Breast epithelium (tissue), 4 donors: ENCODE results near the gene ANKRD18A. TPM values are rescaled to one million over a fixed set of nuclear protein-coding genes. Genes with fewer than 3 reads are reported as not detected.

Experiments used
- DNase-seq, 2 donors: peaks; one replicate each; pipeline ENCODE4 v3.0.0-alpha.2; 2019; ENCODE audit warnings: low spot score in 2 of 2
- H3K27ac ChIP-seq, 2 donors: fragments of 200-600 bp; sonication (generic) in 1 of 2; one replicate each; pipeline ENCODE4 v1.5.1; 2016 to 2019; ENCODE audit warnings: mild to moderate bottlenecking in 1 of 2
- H3K27me3 ChIP-seq, 2 donors: fragments of 200-600 bp; sonication (generic) in 1 of 2; one replicate each; pipeline versions ENCODE4 v1.5.1 to v1.6.0; 2017 to 2019; ENCODE audit warnings: control low read depth in 1 of 2, mild to moderate bottlenecking in 1 of 2
- H3K36me3 ChIP-seq: fragments of 200-600 bp; one replicate; pipeline ENCODE4 v1.5.1; 2019
- H3K4me1 ChIP-seq, 2 donors: fragments of 200-600 bp; sonication (generic); one replicate each; pipeline ENCODE4 v1.5.1; 2016 to 2019; ENCODE audit warnings: control low read depth in 1 of 2
- H3K4me3 ChIP-seq, 3 donors: fragments of 200-600 bp; sonication (generic); 1 replicate in 2 of 3; 2 replicates in 1 of 3; pipeline ENCODE4 v1.5.1; 2016 to 2019; ENCODE audit warnings: mild to moderate bottlenecking in 3 of 3, moderate library complexity in 2 of 3
- H3K9me3 ChIP-seq, 2 donors: fragments of 200-600 bp; sonication (generic) in 1 of 2; one replicate each; pipeline ENCODE4 v1.5.1; 2016 to 2019; ENCODE audit warnings: control low read depth in 1 of 2
- CTCF ChIP-seq, 3 donors: fragments of 450-650 bp; IDR thresholded peaks; one replicate each; pipeline ENCODE4 v1.5.1; 2016 to 2017; ENCODE audit warnings: antibody characterized with exemption in 3 of 3, mild to moderate bottlenecking in 3 of 3, moderate library complexity in 3 of 3
- POLR2A ChIP-seq: fragments of 450-650 bp; IDR thresholded peaks from one replicate; pipeline ENCODE4 v1.6.1; 2016; ENCODE audit warnings: antibody characterized with exemption, mild to moderate bottlenecking, moderate library complexity
- POLR2AphosphoS5 ChIP-seq, 3 donors: sonication (generic); formaldehyde crosslinking; IDR thresholded peaks; one replicate each; pipeline ENCODE4 v1.6.1; 2017; ENCODE audit warnings: antibody characterized with exemption in 3 of 3
- intact Hi-C: fragments of 100-400 bp; cut with DNase I; formaldehyde crosslinking; loops from one replicate; pipeline ENCODE4 v1.15.1; 2023; ENCODE audit warnings: low total_unique reads
- total RNA-seq, 3 donors: library from RNA; depleted of rRNA; stranded (reverse); fragments of >200 nt; gene quantifications; one replicate each; pipeline ENCODE4 v1.1.0, GENCODE V29; 2016

Gene ANKRD18A
- total RNA-seq, 3 donors from 2014 or later = 4.3 to 5.0 TPM; not detected in 1

DNA sequence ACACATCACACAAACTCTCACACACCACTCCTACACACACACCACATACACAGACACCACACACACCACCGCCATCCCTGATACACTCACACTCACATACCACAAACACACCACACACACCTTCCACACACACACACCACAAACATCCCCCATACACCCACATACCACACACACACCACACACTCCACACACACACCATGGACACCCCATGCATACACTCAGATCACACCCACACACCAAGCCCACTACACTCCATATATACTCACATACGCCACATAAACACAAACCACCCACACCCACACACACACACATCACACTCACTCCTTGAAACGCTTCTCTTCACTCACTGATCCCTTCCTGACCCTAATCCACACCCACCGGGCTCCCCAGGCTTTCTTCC is 9.1 kb upstream of the ANKRD18A start:
- no peak overlapping the region for H3K4me3 ChIP-seq
- no peaks in the 10 kb centered on the region for H3K4me1 ChIP-seq
- intact Hi-C loops = no loop called here
- no peaks in the 10 kb centered on the region for H3K27me3 ChIP-seq
- H3K27ac ChIP-seq = no peak overlapping the region
- H3K36me3 ChIP-seq = no peaks in the 10 kb centered on the region
- H3K9me3 ChIP-seq = no peaks in the 10 kb centered on the region
- no peak for DNase-seq
- TF ChIP-seq CTCF (IDR thresholded peaks at IDR 0.05) (no peak), POLR2AphosphoS5 (IDR thresholded peaks at IDR 0.05) (no peak), POLR2A (no peak)

DNA sequence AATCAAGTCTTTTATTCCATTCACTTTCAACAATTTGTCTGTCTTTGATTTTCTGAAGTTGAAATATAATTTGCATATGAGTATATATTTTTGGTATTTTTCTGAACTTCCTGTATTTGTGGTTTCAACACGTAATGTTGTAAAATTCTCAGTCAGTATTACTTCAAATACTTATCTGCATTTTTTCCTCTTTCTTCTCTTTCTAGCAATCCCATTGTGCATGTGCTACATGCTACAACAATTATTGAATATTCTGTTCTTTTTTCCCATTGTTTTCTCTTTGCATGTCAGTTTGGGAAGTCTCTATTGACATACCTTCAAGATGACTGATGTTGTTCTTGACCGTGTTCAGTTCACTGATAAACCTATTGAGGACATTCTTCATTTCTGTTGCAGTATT is 5.6 kb upstream of the ANKRD18A start:
- Histone ChIP-seq H3K4me1 (no peaks in the 10 kb centered on the region), H3K4me3 (no peak overlapping the region), H3K27ac (no peak overlapping the region), H3K36me3 (no peaks in the 10 kb centered on the region), H3K9me3 (no peaks in the 10 kb centered on the region), H3K27me3 (peaks cover 0 to under 1% of the 10 kb centered on the region in 2 donors)
- no peak for TF ChIP-seq POLR2AphosphoS5 (IDR thresholded peaks at IDR 0.05)
- TF ChIP-seq CTCF (IDR thresholded peaks at IDR 0.05) = no peak
- no peak for TF ChIP-seq POLR2A
- no peak for DNase-seq
- intact Hi-C loops = no loop called here

- Histone ChIP-seq H3K27ac (no peak overlapping the region), H3K9me3 (no peaks in the 10 kb centered on the region), H3K36me3 (no peaks in the 10 kb centered on the region), H3K4me1 (no peaks in the 10 kb centered on the region), H3K4me3 (no peak overlapping the region), H3K27me3 (peaks cover 0 to 6% of the 10 kb centered on the region in 2 donors)
- intact Hi-C loops = no loop called here
- TF ChIP-seq CTCF (IDR thresholded peaks at IDR 0.05) (no peak), POLR2AphosphoS5 (IDR thresholded peaks at IDR 0.05) (no peak), POLR2A (no peak)
- no peak for DNase-seq
These were observed 2.6 kb upstream of the ANKRD18A start for GRCh38 chr9:38622951-38623350.

DNA sequence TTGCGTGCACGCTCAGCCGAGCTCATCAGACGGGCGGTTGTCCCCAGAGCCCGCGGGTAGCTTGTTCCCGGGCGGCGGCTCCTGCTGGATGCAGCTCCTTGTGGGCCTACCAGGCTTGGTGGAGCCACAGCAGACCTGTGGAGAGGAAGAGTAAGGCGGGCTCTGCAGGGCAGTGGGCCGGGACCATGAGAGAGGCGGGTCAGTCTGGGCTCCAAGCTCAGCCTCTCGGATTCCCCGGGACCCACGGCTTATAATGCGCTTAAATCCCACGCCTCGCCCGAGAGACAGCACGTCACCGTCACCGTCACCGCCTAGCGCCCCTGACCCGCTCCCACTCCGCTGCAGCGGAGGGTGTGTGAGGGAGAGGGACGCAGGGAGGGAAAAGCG is 1.9 kb upstream of the ANKRD18A start:
- H3K4me3 ChIP-seq = peak overlapping the region in 2 of 3 donors; percentile 61 to 72
- H3K9me3 ChIP-seq = no peaks in the 10 kb centered on the region
- no peaks in the 10 kb centered on the region for H3K36me3 ChIP-seq
- TF ChIP-seq POLR2A (no peak), CTCF (IDR thresholded peaks at IDR 0.05) (no peak), POLR2AphosphoS5 (IDR thresholded peaks at IDR 0.05) (no peak)
- no peaks in the 10 kb centered on the region for H3K4me1 ChIP-seq
- peaks cover 0 to 6% of the 10 kb centered on the region in 2 donors for H3K27me3 ChIP-seq
- no peak overlapping the region for H3K27ac ChIP-seq
- intact Hi-C loops = no loop called here
- DNase-seq = no peak

GRCh38 chr9:38621434-38622287 is 1.3 kb upstream of the ANKRD18A start:
- Histone ChIP-seq H3K27me3 (peaks cover 0 to 6% of the 10 kb centered on the region in 2 donors), H3K4me1 (no peaks in the 10 kb centered on the region), H3K36me3 (no peaks in the 10 kb centered on the region), H3K27ac (peak overlapping the region in 1 of 2 donors; percentile 73), H3K9me3 (no peaks in the 10 kb centered on the region), H3K4me3 (peak overlapping the region in 2 of 3 donors; percentile 61 to 72)
- no peak for TF ChIP-seq POLR2A
- TF ChIP-seq POLR2AphosphoS5 (IDR thresholded peaks at IDR 0.05) = no peak
- no peak for TF ChIP-seq CTCF (IDR thresholded peaks at IDR 0.05)
- intact Hi-C loops = no loop called here
- no peak for DNase-seq
